K562 (cell line): ENCODE data around the gene SPATS2L. TPM values are rescaled to one million over a fixed set of nuclear protein-coding genes. Genes with fewer than 3 reads are reported as not detected.
A peak's percentile ranks its signal among the peaks of the same experiment; 100 is the strongest.

Source experiments
- ATAC-seq: fragments of 200-7000 bp; cut with Tn5 transposase; 3 replicates; pipeline ENCODE4 v1.9.1; 2020; ENCODE audit warnings: moderate library complexity
- Bru-seq: library from RNA; stranded (reverse); fragments of 400-500 nt; gene quantifications from one replicate; lab custom pipeline; 2021; lab: Mats Ljungman, UMichigan
- BruChase-seq, 2 experiments: library from RNA; stranded (reverse); fragments of 400-500 nt; gene quantifications; one replicate each; lab custom pipeline; 2021; lab: Mats Ljungman, UMichigan
- BruUV-seq: library from RNA; stranded (reverse); fragments of 400-500 nt; replicated peaks from 2 replicates; lab custom pipeline; 2021; lab: Mats Ljungman, UMichigan
- CTCF ChIA-PET: fragments of 300-600 bp; formaldehyde crosslinking; extraction: SDS; loops from one replicate; lab custom pipeline; 2021; ENCODE audit warnings: low intra/inter-chr PET ratio; lab: Yijun Ruan, JAX
- POLR2A ChIA-PET: fragments of 300-600, 350-650 bp; sonication (Branson Sonifier 250); formaldehyde crosslinking; extraction: SDS; loops from one replicate; lab custom pipeline; 2021; ENCODE audit warnings: antibody characterized with exemption, inconsistent platforms; lab: Yijun Ruan, JAX
- DNase-seq, 4 experiments: peaks; one replicate each; pipeline versions ENCODE4 v3.0.0 to v3.0.0-alpha.2; 2011 to 2018; ENCODE audit warnings: low spot score in 3 of 4, mixed read lengths in 3 of 4; ENCODE audit errors: extremely low read depth in 1 of 4
- FAIRE-seq: peaks from 2 replicates; lab custom pipeline; 2011; peaks lifted over from hg19 to GRCh38; lab: Jason Lieb, UNC
- H2AFZ ChIP-seq: 2 replicates; pipeline ENCODE4 v1.6.0; 2011; ENCODE audit warnings: low read depth, low read length, control low read depth, inconsistent platforms
- H3K27ac ChIP-seq: fragments of 200-600 bp; 3 replicates; pipeline ENCODE4 v1.8.0; 2011; ENCODE audit warnings: low read depth, mild to moderate bottlenecking, control low read depth, inconsistent platforms, low read length, moderate library complexity, mixed read lengths; ENCODE audit errors: extremely low read depth
- H3K27me3 ChIP-seq, 2 experiments: fragments of 300-600 bp in 1 of 2; 2 replicates in 1 of 2; 3 replicates in 1 of 2; pipeline versions ENCODE4 v1.6.0 to v1.8.0; 2011; ENCODE audit warnings: inconsistent platforms in 2 of 2, low read length in 2 of 2, mild to moderate bottlenecking in 1 of 2, mixed read lengths in 1 of 2, moderate library complexity in 1 of 2; ENCODE audit not compliant: control insufficient read depth in 2 of 2, insufficient read depth in 2 of 2
- H3K36me3 ChIP-seq: fragments of 300-600 bp; 3 replicates; pipeline ENCODE4 v1.8.0; 2011; ENCODE audit warnings: mild to moderate bottlenecking, low read length, inconsistent platforms; ENCODE audit not compliant: control insufficient read depth, insufficient read depth
- H3K4me1 ChIP-seq, 2 experiments: fragments of 200-600 bp in 1 of 2; replicated peaks in 1 of 2; 2 replicates in 1 of 2; 3 replicates in 1 of 2; pipeline versions ENCODE4 v1.5.1 to v1.8.0; 2011; ENCODE audit warnings: inconsistent platforms in 2 of 2, low read length in 2 of 2, mild to moderate bottlenecking in 1 of 2, mixed read lengths in 1 of 2, moderate library complexity in 1 of 2; ENCODE audit not compliant: control insufficient read depth in 2 of 2, insufficient read depth in 2 of 2
- H3K4me2 ChIP-seq: 2 replicates; pipeline ENCODE4 v1.6.1; 2011; ENCODE audit warnings: low read length, control low read depth, inconsistent platforms, mixed read lengths; ENCODE audit not compliant: insufficient read depth
- H3K4me3 ChIP-seq: fragments of 200-600 bp; sonication (generic), shearing (Covaris generic); 2 replicates; pipeline ENCODE4 v1.5.1; 2016; ENCODE audit warnings: control low read depth, inconsistent platforms
- H3K79me2 ChIP-seq: fragments of 200-600 bp; 3 replicates; pipeline ENCODE4 v1.8.0; 2011; ENCODE audit warnings: low read length, inconsistent platforms; ENCODE audit not compliant: control insufficient read depth, insufficient read depth
- H3K9ac ChIP-seq, 2 experiments: 2 replicates each; pipeline versions ENCODE4 v1.6.0 to v1.6.1; 2011; ENCODE audit warnings: low read depth in 2 of 2, low read length in 2 of 2, control low read depth in 1 of 2, inconsistent platforms in 1 of 2, mild to moderate bottlenecking in 1 of 2, mixed read lengths in 1 of 2; ENCODE audit not compliant: insufficient read depth in 1 of 2
- H3K9me1 ChIP-seq: one replicate; pipeline ENCODE4 v1.6.0; 2011; ENCODE audit warnings: inconsistent platforms, mild to moderate bottlenecking, low read length, moderate library complexity; ENCODE audit not compliant: control insufficient read depth, insufficient read depth
- H3K9me3 ChIP-seq: replicated peaks from 2 replicates; pipeline ENCODE4 v1.5.1; 2011; ENCODE audit warnings: low read depth, low read length, inconsistent platforms; ENCODE audit not compliant: control insufficient read depth, insufficient read depth
- H4K20me1 ChIP-seq: replicated peaks from 2 replicates; pipeline ENCODE4 v1.6.1; 2011; ENCODE audit warnings: low read length, inconsistent platforms, mixed read lengths; ENCODE audit not compliant: control insufficient read depth, insufficient read depth
- CBX8 ChIP-seq: fragments of 200-600 bp; sonication (generic); IDR thresholded peaks from 2 replicates; pipeline ENCODE4 v1.6.1; 2012; ENCODE audit warnings: borderline replicate concordance, mixed run types, low read depth, mild to moderate bottlenecking, moderate library complexity, mixed read lengths, low read length, control low read depth, inconsistent platforms; ENCODE audit not compliant: poor library complexity, severe bottlenecking; ENCODE audit errors: extremely low read depth
- DNMT1 ChIP-seq: fragments of 450-650 bp; IDR thresholded peaks from 2 replicates; pipeline ENCODE4 v1.6.1; 2016; ENCODE audit warnings: antibody characterized with exemption, mild to moderate bottlenecking
- ERF ChIP-seq: fragments of 450-650 bp; formaldehyde crosslinking; IDR thresholded peaks from 2 replicates; pipeline ENCODE4 v1.4.0; 2020; ENCODE audit warnings: mild to moderate bottlenecking, mixed read lengths
- ETV5 ChIP-seq: sonication (generic); formaldehyde crosslinking; IDR thresholded peaks from 2 replicates; pipeline ENCODE4 v1.4.0; 2020; ENCODE audit warnings: low read depth, mild to moderate bottlenecking, missing genetic modification reagents
- FUS ChIP-seq: fragments of 200-400 bp; formaldehyde crosslinking; optimal IDR thresholded peaks from 2 replicates; pipeline ENCODE3; 2017; ENCODE audit warnings: low read depth, low read length
- HDAC1 ChIP-seq, 2 experiments: fragments of 450-650 bp; IDR thresholded peaks; 2 replicates each; pipeline ENCODE4 v1.6.1; 2016 to 2017; ENCODE audit warnings: inconsistent platforms in 1 of 2, mild to moderate bottlenecking in 1 of 2, moderate library complexity in 1 of 2
- MNT ChIP-seq, 2 experiments: fragments of 450-650 bp; conservative IDR thresholded peaks; 2 replicates each; pipeline ENCODE4 v1.6.1; 2017; ENCODE audit warnings: mild to moderate bottlenecking in 2 of 2, moderate library complexity in 2 of 2
- SMAD1 ChIP-seq: fragments of 150-350 bp; IDR thresholded peaks from 2 replicates; pipeline ENCODE4 v1.6.1; 2014; ENCODE audit warnings: low read length, low read depth; ENCODE audit not compliant: partially characterized antibody
- ZNF707 ChIP-seq: fragments of 250-450 bp; sonication (Bioruptor Pico); conservative IDR thresholded peaks from 2 replicates; pipeline ENCODE4 v1.8.0; 2022; ENCODE audit warnings: inconsistent platforms, mild to moderate bottlenecking, moderate library complexity
- ZNF76 ChIP-seq: fragments of 250-450 bp; sonication (Bioruptor Pico); IDR thresholded peaks from 2 replicates; pipeline ENCODE4 v1.4.0; 2020; ENCODE audit warnings: mild to moderate bottlenecking, moderate library complexity, borderline replicate concordance
- WGBS: fragments of 100-300 bp; shearing (Covaris generic); methylation state at CpG from one replicate; pipeline ENCODE4 v1.1.6; 2016; ENCODE audit warnings: low coverage, mixed read lengths; ENCODE audit not compliant: insufficient coverage; ENCODE audit errors: missing lambda C conversion rate; 5-methylcytosine and 5-hydroxymethylcytosine counted together
- in situ Hi-C: fragments of 300-500 bp; cut with MboI; formaldehyde crosslinking; loops from 4 replicates; pipeline ENCODE4 v1.15.0; 2018; ENCODE audit warnings: inconsistent platforms, mixed read lengths
- intact Hi-C: fragments of 100-400 bp; cut with micrococcal nuclease; formaldehyde crosslinking; loops from 2 replicates; pipeline ENCODE4 v1.14.2; 2022
- long read RNA-seq, 3 experiments: library from polyadenylated mRNA in 2 of 3; library from RNA in 1 of 3; unstranded in 2 of 3; stranded (forward) in 1 of 3; transcript quantifications; one replicate each; pipeline ENCODE4 v2.0.0, GENCODE V29; 2019 to 2022
- polyA minus RNA-seq, 3 experiments: library from RNA; depleted of rRNA, polyadenylated mRNA; stranded (reverse); fragments of >200 nt; gene quantifications; 2 replicates each; pipeline ENCODE4 v1.2.3, GENCODE V29; 2011
- polyA plus RNA-seq, 8 experiments: library from polyadenylated mRNA; depleted of rRNA in 4 of 8; stranded (reverse) in 5 of 8; unstranded in 3 of 8; fragments of >200 nt; fragmentation: Nextera tagmentation in 2 of 8; fragmentation: Illumina TruSeq in 1 of 8; extraction: Ambion mirVana in 2 of 8; extraction: Trizol in 1 of 8; gene quantifications; 2 replicates each; pipeline versions ENCODE4 v1.2.1 to v1.2.3, GENCODE V29; 2011 to 2014; ENCODE audit warnings: inconsistent platforms in 1 of 8, missing spikeins in 1 of 8
- total RNA-seq, 7 experiments: library from RNA; depleted of rRNA in 6 of 7; stranded (reverse); fragments of >200 nt in 6 of 7; fragmentation: Illumina TruSeq in 2 of 7; extraction: Trizol in 2 of 7; gene quantifications; 2 replicates each; pipeline versions ENCODE4 v1.2.1 to v1.2.3, GENCODE V29; 2011 to 2021; ENCODE audit warnings: low replicate concordance in 1 of 7

The SPATS2L gene, protein sequence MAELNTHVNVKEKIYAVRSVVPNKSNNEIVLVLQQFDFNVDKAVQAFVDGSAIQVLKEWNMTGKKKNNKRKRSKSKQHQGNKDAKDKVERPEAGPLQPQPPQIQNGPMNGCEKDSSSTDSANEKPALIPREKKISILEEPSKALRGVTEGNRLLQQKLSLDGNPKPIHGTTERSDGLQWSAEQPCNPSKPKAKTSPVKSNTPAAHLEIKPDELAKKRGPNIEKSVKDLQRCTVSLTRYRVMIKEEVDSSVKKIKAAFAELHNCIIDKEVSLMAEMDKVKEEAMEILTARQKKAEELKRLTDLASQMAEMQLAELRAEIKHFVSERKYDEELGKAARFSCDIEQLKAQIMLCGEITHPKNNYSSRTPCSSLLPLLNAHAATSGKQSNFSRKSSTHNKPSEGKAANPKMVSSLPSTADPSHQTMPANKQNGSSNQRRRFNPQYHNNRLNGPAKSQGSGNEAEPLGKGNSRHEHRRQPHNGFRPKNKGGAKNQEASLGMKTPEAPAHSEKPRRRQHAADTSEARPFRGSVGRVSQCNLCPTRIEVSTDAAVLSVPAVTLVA
- total RNA-seq (2011; cell fraction: chromatin; rRNA removed; ENCODE audit: low replicate concordance) = 17.5 and 23.3 TPM in 2 replicates
- 8.3 and 8.9 TPM in 2 replicates for total RNA-seq (2011; cell fraction: nucleolus; rRNA removed)
- 10.0 and 18.6 TPM in 2 replicates for total RNA-seq (2011; cell fraction: nucleoplasm; rRNA removed)
- total RNA-seq (2014; rRNA removed) (23.3 and 26.1 TPM in 2 replicates), total RNA-seq (2014; rRNA removed; fragmentation: Illumina TruSeq; extraction: Trizol) (24.9 and 29.4 TPM in 2 replicates), total RNA-seq (2015; rRNA removed; fragmentation: Illumina TruSeq; extraction: Trizol) (23.4 and 24.5 TPM in 2 replicates), total RNA-seq (2021) (25.8 and 29.1 TPM in 2 replicates), polyA plus RNA-seq (2011; rRNA removed) (34.6 and 41.4 TPM in 2 replicates), polyA plus RNA-seq (2014; fragmentation: Illumina TruSeq; extraction: Trizol) (34.2 and 41.5 TPM in 2 replicates), polyA plus RNA-seq (2014; fragmentation: Nextera tagmentation; extraction: Ambion mirVana) (10 to 100 TPM; 11.3 to 11.6 TPM), polyA plus RNA-seq (2014; rRNA removed) (28.0 and 33.4 TPM in 2 replicates), polyA minus RNA-seq (2011; rRNA and poly(A)+ RNA removed) (48.3 and 50.5 TPM in 2 replicates), Bru-seq, nascent RNA (percentile 60 among the genes with signal in this experiment), BruChase-seq, experiment 1, labeled RNA remaining after a 2-hour chase (percentile 54 among the genes with signal in this experiment), BruChase-seq, experiment 2, labeled RNA remaining after a 6-hour chase (percentile 52 among the genes with signal in this experiment)
- 22.2 and 31.6 TPM in 2 replicates for polyA plus RNA-seq (2011; cell fraction: cytosol; rRNA removed)
- 24.7 and 24.8 TPM in 2 replicates for polyA plus RNA-seq (2011; cell fraction: nucleus; rRNA removed)
- 22.3 and 27.8 TPM in 2 replicates for polyA plus RNA-seq (2012)
- polyA minus RNA-seq (2011; cell fraction: cytosol; rRNA and poly(A)+ RNA removed) = 23.6 and 28.4 TPM in 2 replicates
- 18.2 and 31.0 TPM in 2 replicates for polyA minus RNA-seq (2011; cell fraction: nucleus; rRNA and poly(A)+ RNA removed)
- long read RNA-seq, experiment 1, transcript SPATS2L-223 (3 exons, 745 nt) = major isoform, 6 of 85 reads
- long read RNA-seq, experiment 1, transcript SPATS2L-204 (13 exons, 2,463 nt) = major isoform, 6 of 85 reads
- long read RNA-seq, experiment 1, partial matches to known transcripts = 32 of 85 reads
- long read RNA-seq, experiment 1, other reads (novel, unspliced or antisense) = 36 of 85 reads
- long read RNA-seq, experiment 2, partial matches to known transcripts = 4 of 27 reads
- long read RNA-seq, experiment 2, other reads (novel, unspliced or antisense) = 20 of 27 reads
- long read RNA-seq, experiment 3, partial matches to known transcripts = 8 of 13 reads
- long read RNA-seq, experiment 3, other reads (novel, unspliced or antisense) = 3 of 13 reads

DNA sequence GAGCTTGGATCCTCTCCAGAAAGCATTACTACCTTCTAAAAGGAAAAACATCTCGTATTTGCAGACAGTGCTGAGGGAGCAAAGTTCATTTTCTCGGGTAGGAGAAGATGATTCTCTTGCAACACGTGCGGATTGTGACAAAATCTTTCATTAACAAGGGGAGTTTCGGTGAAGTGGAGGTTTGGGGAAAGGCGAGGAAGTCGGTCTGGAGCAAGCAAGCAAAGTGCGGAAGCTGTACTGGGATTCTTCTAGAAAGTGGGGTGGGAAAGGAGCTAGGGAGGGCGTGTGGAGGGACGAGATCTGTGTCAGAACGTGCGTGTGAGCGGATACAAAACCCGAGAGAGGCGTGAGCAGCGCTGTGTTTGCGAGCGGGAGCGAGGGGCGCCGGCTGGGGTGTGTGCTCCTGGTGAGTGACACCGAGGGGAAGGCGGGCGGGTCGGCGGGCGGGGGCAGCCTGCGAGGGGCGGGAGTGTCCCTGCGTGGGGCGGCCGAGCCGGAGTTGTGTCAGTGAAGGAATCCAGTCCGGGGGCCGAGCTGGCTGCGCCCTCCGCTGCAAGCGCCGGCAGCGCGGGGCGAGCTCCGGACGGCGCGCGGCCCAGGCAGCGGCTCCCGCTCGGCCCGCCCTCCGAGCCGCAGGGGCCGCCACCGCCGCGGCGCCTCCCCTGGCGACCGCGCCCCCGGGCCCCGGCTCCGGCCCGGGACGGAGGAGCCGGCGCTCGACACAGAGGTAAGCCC lies at the start of gene SPATS2L:
Gene SPATS2L (plus strand): TSS at position 498 of the 735 bp plus-strand sequence. CDS start 82,552 bp downstream, outside the sequence.
- ATAC-seq = peak; percentile 84
- Histone ChIP-seq H3K4me2 (peak within 1 kb of the TSS; percentile 89), H3K79me2 (peaks cover 8% of the 10 kb centered on the region; the same call in 1 of the 3 replicates), H3K9ac (peak within 1 kb of the TSS; percentile 69 to 91), H3K27me3 (no peaks in the 10 kb centered on the region), H3K4me3 (peak within 1 kb of the TSS; percentile 65), H3K4me1 (peaks cover 0 to 8% of the 10 kb centered on the region in 2 experiments; a peak in 3 of 5 replicates), H3K36me3 (no peaks in the 10 kb centered on the region), H4K20me1 (no peaks in the 10 kb centered on the region), H3K27ac (peak within 1 kb of the TSS; percentile 66; the same call in 2 of the 3 replicates), H3K9me3 (no peaks in the 10 kb centered on the region), H2AFZ (peak within 1 kb of the TSS; percentile 98), H3K9me1 (no peaks in the 10 kb centered on the region)
- POLR2A ChIA-PET = interaction anchor here (0.6 to 1.0 kb wide), 3 partner anchors 10 to 131 kb away, joined by 3 read pairs; no protein-coding TSS in a partner anchor
- in situ Hi-C loops (no loop called here), intact Hi-C loops (loop anchor here (5.0 to 10.0 kb wide), 3 partner anchors 132 to 319 kb away; no protein-coding TSS in a partner anchor)
- CTCF ChIA-PET = no interaction called here
- peak; percentile 59 to 63 (median 61) for DNase-seq
- WGBS = 1% methylated on average over 20 of the region's 69 CpGs
- peak; percentile 83 for FAIRE-seq
- no TSS peak for BruUV-seq
- no peak for TF ChIP-seq ZNF76
- no peak for TF ChIP-seq ETV5
- peak in 1 of 2 experiments; percentile 44; a peak in 1 of 4 replicates for TF ChIP-seq HDAC1 (IDR thresholded peaks at IDR 0.05)
- TF ChIP-seq ZNF707 = no peak
- TF ChIP-seq SMAD1 = no peak
- TF ChIP-seq ERF = no peak
- TF ChIP-seq MNT (conservative IDR thresholded peaks at IDR 0.05) = peak; percentile 58 to 67
- no peak for TF ChIP-seq DNMT1
- no peak for TF ChIP-seq FUS
- no peak for TF ChIP-seq CBX8
